A549 (cell line): Measurements from ENCODE around the gene LAMC2. TPM values are rescaled to one million over a fixed set of nuclear protein-coding genes. Genes with fewer than 3 reads are reported as not detected.

Experiments used
- ATAC-seq, 2 experiments: fragments of 200-7000 bp in 1 of 2; fragments of >200 bp in 1 of 2; cut with Nextera tagmentation in 1 of 2; cut with Tn5 transposase in 1 of 2; 3 replicates each; pipeline versions ENCODE4 v1.8.0 to v1.9.1; 2018 to 2020; ENCODE audit warnings: mild to moderate bottlenecking in 1 of 2, moderate library complexity in 1 of 2
- CTCF ChIA-PET: fragments of 300-600 bp; sonication (Branson Sonifier 250); formaldehyde crosslinking; extraction: SDS; loops from one replicate; lab custom pipeline; 2021; ENCODE audit warnings: antibody characterized with exemption, inconsistent platforms; lab: Yijun Ruan, JAX
- POLR2A ChIA-PET: fragments of 350-600 bp; formaldehyde crosslinking; extraction: SDS; loops from one replicate; lab custom pipeline; 2021; ENCODE audit warnings: antibody characterized with exemption, inconsistent platforms; lab: Yijun Ruan, JAX
- DNase-seq, 2 experiments: peaks; one replicate each; pipeline versions ENCODE4 v3.0.0 to v3.0.0-alpha.2; 2011 to 2016; ENCODE audit warnings: low read depth in 1 of 2, low spot score in 1 of 2
- FAIRE-seq: peaks from 2 replicates; lab custom pipeline; 2011; peaks lifted over from hg19 to GRCh38; lab: Jason Lieb, UNC
- H3K27ac ChIP-seq, 2 experiments: fragments of >200 bp; sonication (Bioruptor Twin); formaldehyde crosslinking; 3 replicates each; pipeline ENCODE4 v1.5.1; 2016 to 2017
- H3K4me1 ChIP-seq: fragments of >200 bp; sonication (Bioruptor Twin); formaldehyde crosslinking; 3 replicates; pipeline ENCODE4 v1.6.1; 2016
- H3K4me2 ChIP-seq: fragments of >200 bp; sonication (Bioruptor Twin); formaldehyde crosslinking; 3 replicates; pipeline ENCODE4 v1.6.1; 2016
- H3K4me3 ChIP-seq: fragments of >200 bp; sonication (Bioruptor Twin); formaldehyde crosslinking; 3 replicates; pipeline ENCODE4 v1.5.1; 2016
- H3K9me3 ChIP-seq: fragments of >200 bp; sonication (Bioruptor Twin); formaldehyde crosslinking; 3 replicates; pipeline ENCODE4 v1.6.1; 2016
- ATOH8 ChIP-seq: fragments of 250-450 bp; sonication (Bioruptor Pico); IDR thresholded peaks from 2 replicates; pipeline ENCODE4 v1.5.0; 2020; ENCODE audit warnings: low read depth, mild to moderate bottlenecking, moderate library complexity
- BHLHE40 ChIP-seq: IDR thresholded peaks from 2 replicates; pipeline ENCODE4 v1.6.1; 2012; ENCODE audit warnings: low read depth, low read length, inconsistent platforms
- CBX8 ChIP-seq: fragments of 200-600 bp; sonication (generic); IDR thresholded peaks from 2 replicates; pipeline ENCODE4 v1.6.1; 2016
- CTCF ChIP-seq: fragments of >200 bp; sonication (Bioruptor Twin); formaldehyde crosslinking; IDR thresholded peaks from 3 replicates; pipeline ENCODE4 v1.5.1; 2016
- EHF ChIP-seq: fragments of 250-450 bp; sonication (Bioruptor Pico); IDR thresholded peaks from 2 replicates; pipeline ENCODE4 v1.5.0; 2020; ENCODE audit warnings: mild to moderate bottlenecking
- ELK1 ChIP-seq: fragments of 150-350 bp; IDR thresholded peaks from 2 replicates; pipeline ENCODE4 v1.6.1; 2014; ENCODE audit warnings: low read depth, mild to moderate bottlenecking, low read length
- ESRRA ChIP-seq: fragments of 150-350 bp; IDR thresholded peaks from 2 replicates; pipeline ENCODE4 v1.6.1; 2014; ENCODE audit warnings: mild to moderate bottlenecking, low read length, borderline replicate concordance
- FOSL2 ChIP-seq, 2 experiments: fragments of 450-650 bp in 1 of 2; fragments of >200 bp in 1 of 2; sonication (Bioruptor Twin) in 1 of 2; formaldehyde crosslinking; IDR thresholded peaks; 2 replicates each; pipeline versions ENCODE4 v1.5.0 to v1.6.1; 2016 to 2020; ENCODE audit warnings: mild to moderate bottlenecking in 1 of 2, moderate library complexity in 1 of 2
- FOXS1 ChIP-seq: fragments of 250-450 bp; sonication (Bioruptor Pico); IDR thresholded peaks from 2 replicates; pipeline ENCODE4 v1.5.0; 2020; ENCODE audit warnings: mild to moderate bottlenecking, moderate library complexity
- HMGXB4 ChIP-seq: fragments of 250-450 bp; sonication (Bioruptor Pico); IDR thresholded peaks from 2 replicates; pipeline ENCODE4 v1.5.0; 2021; ENCODE audit warnings: mild to moderate bottlenecking, moderate library complexity, borderline replicate concordance
- PHF8 ChIP-seq: fragments of 200-600 bp; sonication (generic); IDR thresholded peaks from 2 replicates; pipeline ENCODE4 v1.6.1; 2016; ENCODE audit warnings: low read depth, mild to moderate bottlenecking, antibody characterized with exemption, moderate library complexity, borderline replicate concordance
- RAD21 ChIP-seq, 2 experiments: fragments of >200 bp in 1 of 2; sonication (Bioruptor Twin) in 1 of 2; formaldehyde crosslinking in 1 of 2; IDR thresholded peaks in 1 of 2; conservative IDR thresholded peaks in 1 of 2; 2 replicates in 1 of 2; 3 replicates in 1 of 2; pipeline ENCODE4 v1.6.1; 2012 to 2018; ENCODE audit warnings: inconsistent platforms in 1 of 2
- RARB ChIP-seq: fragments of 250-450 bp; sonication (Bioruptor Pico); IDR thresholded peaks from 2 replicates; pipeline ENCODE4 v1.8.0; 2021; ENCODE audit warnings: mild to moderate bottlenecking, moderate library complexity
- REST ChIP-seq: fragments of 200-600 bp; sonication (generic); IDR thresholded peaks from 2 replicates; pipeline ENCODE4 v1.6.1; 2016; ENCODE audit warnings: antibody characterized with exemption, mild to moderate bottlenecking, moderate library complexity
- RFX5 ChIP-seq: fragments of 450-650 bp; IDR thresholded peaks from 2 replicates; pipeline ENCODE4 v1.7.1; 2014; ENCODE audit warnings: antibody characterized with exemption, mild to moderate bottlenecking, moderate library complexity
- RNF2 ChIP-seq: fragments of 200-600 bp; sonication (generic); IDR thresholded peaks from 2 replicates; pipeline ENCODE4 v1.6.1; 2016; ENCODE audit warnings: low read depth, mild to moderate bottlenecking, antibody characterized with exemption, moderate library complexity, borderline replicate concordance
- SMC3 ChIP-seq: fragments of >200 bp; sonication (Bioruptor Twin); formaldehyde crosslinking; IDR thresholded peaks from 3 replicates; pipeline ENCODE4 v1.6.1; 2018; ENCODE audit warnings: inconsistent platforms
- TP53 ChIP-seq: fragments of 250-450 bp; sonication (Bioruptor Pico); IDR thresholded peaks from 2 replicates; pipeline ENCODE4 v1.5.0; 2021; ENCODE audit warnings: mild to moderate bottlenecking, moderate library complexity
- whole genome bisulfite sequencing: methylation state at CpG from one replicate; pipeline ENCODE4 v1.1.6; 2017; ENCODE audit errors: missing lambda C conversion rate; 5-methylcytosine and 5-hydroxymethylcytosine counted together
- polyA plus RNA-seq, 4 experiments: library from polyadenylated mRNA; depleted of rRNA in 3 of 4; stranded (reverse); fragments of >200 nt; fragmentation: RNase III in 1 of 4; extraction: RNeasy Plus Mini Kit Qiagen cat#74134 plus additional on column Dnase treatment in 1 of 4; gene quantifications; 2 replicates in 3 of 4; 3 replicates in 1 of 4; pipeline ENCODE4 v1.2.3, GENCODE V29; 2011 to 2017

Gene LAMC2
- polyA plus RNA-seq, 2 of the 4 experiments (the other 2 are of a cell fraction), result 8.5 to 24.1 TPM

- Histone ChIP-seq H3K4me1 (peaks cover 24% of the 10 kb centered on the region), H3K4me2 (peak overlapping the region; percentile 72), H3K27ac (peak overlapping the region; percentile 67 to 77), H3K4me3 (peak overlapping the region; percentile 28; the same call in 2 of the 3 replicates), H3K9me3 (no peaks in the 10 kb centered on the region)
- WGBS, result 39% methylated on average over 15 of the region's 15 CpGs
- ChIA-PET POLR2A (interaction anchor here (0.9 to 1.3 kb wide), 2 partner anchors 54 to 272 kb away, joined by 4 to 8 read pairs; no protein-coding TSS in a partner anchor), CTCF (interaction anchor here (0.7 to 2.9 kb wide), 58 partner anchors 8 to 292 kb away, joined by 3 to 20 read pairs (median 4); partner anchors contain the start of gene LAMC2)
- peak; percentile 50 to 60 for TF ChIP-seq RAD21 (conservative IDR thresholded peaks at IDR 0.05 in 1 of 2, IDR thresholded peaks at IDR 0.05 in 1 of 2)
- TF ChIP-seq CBX8, result no peak
- TF ChIP-seq FOSL2 (IDR thresholded peaks at IDR 0.05), result no peak; the same call in 1 of the 2 replicates
- TF ChIP-seq FOSL2 (CRISPR knock-in tag; IDR thresholded peaks at IDR 0.05), result peak; percentile 57
- TF ChIP-seq TP53, result no peak
- no peak for TF ChIP-seq RARB (CRISPR knock-in tag)
- no peak for TF ChIP-seq EHF
- TF ChIP-seq HMGXB4 (CRISPR knock-in tag), result no peak
- no peak for TF ChIP-seq ATOH8 (CRISPR knock-in tag)
- no peak for TF ChIP-seq ELK1
- TF ChIP-seq REST, result no peak
- no peak for TF ChIP-seq RNF2
- peak; percentile 71 for TF ChIP-seq SMC3
- TF ChIP-seq RFX5, result no peak
- peak; percentile 72 for TF ChIP-seq CTCF
- no peak for TF ChIP-seq ESRRA
- no peak for TF ChIP-seq FOXS1 (CRISPR knock-in tag)
- no peak for TF ChIP-seq PHF8
- TF ChIP-seq BHLHE40, result no peak
- FAIRE-seq, result no peak
- DNase-seq, result peak; percentile 59 to 70
- peak; percentile 75 to 88 for ATAC-seq
Measured at GRCh38 chr1:183234660-183235476, 48.8 kb downstream of the LAMC2 start.
